NCI-H2107 (cell line): Measurements from ENCODE around the gene COL18A1.
"Not testable (repeated sequence)": the region's sequence is repeated elsewhere in the genome, so short reads cannot be mapped to it uniquely, and the experiment has no call there.

Experiments
- DNase-seq: peaks from one replicate; lab custom pipeline; 2025; lab: John Stamatoyannopoulos, UW

Gene COL18A1

DNA sequence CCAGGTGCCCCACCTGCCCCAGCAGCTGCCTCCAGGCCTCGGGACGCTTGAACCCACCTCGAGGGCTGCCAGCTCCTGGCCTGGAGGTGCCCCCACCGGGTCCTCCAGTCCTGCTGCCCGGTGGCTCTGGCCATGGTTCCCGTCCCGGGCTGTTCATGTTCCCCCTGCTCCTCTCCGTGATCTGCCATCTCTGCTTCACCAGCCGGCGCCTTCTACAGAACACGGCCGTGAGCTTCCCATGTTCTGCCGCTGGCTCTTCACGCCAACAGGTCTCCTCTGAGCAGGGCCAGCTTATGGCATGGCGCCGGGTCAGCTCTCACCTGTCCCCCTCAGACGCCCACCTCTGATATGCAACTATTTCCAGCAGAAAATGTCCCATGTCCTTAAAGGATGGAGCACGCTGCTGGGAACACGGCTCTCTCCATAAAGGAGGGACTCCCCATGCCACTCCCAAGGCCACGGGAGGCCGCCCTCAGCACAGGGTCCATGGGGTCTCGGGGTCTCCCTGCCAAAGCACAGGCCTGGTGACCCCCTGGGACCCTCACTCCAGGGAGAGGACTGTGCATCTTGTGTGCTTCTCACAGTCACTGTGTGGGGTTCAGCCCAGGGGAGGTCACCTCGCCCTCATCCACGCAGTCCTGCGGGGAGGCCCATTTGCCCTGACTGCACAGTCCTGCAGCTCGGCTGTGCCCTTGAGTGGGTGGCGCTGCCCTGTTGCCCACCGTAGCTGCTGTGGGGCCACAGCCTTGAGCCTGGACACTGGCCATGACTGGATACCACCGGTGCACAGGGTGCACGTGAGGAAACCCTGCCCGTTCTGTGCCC, 36.7 kb downstream of the COL18A1 start:
- no peak for DNase-seq

DNA sequence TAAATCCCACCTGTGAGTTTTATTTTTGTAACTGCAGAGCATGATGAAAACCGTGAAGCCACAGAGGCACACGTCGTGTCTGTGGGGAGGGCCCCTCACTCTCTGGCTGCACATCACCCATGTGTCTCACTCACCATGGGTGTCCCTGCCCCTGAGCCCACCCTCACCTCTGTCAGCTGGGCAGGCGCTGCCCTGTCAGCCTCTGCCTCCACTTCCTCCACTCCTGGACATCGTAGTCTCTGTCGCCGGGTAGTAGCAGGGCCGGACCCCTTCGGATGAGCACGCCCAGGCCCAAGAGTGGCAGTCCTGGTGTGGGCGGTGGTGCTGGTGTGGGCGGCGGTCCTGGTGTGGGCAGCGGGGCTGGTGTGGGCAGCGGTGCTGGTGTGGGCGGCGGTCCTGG, 37.3 kb downstream of the COL18A1 start:
- DNase-seq, result no peak

DNA sequence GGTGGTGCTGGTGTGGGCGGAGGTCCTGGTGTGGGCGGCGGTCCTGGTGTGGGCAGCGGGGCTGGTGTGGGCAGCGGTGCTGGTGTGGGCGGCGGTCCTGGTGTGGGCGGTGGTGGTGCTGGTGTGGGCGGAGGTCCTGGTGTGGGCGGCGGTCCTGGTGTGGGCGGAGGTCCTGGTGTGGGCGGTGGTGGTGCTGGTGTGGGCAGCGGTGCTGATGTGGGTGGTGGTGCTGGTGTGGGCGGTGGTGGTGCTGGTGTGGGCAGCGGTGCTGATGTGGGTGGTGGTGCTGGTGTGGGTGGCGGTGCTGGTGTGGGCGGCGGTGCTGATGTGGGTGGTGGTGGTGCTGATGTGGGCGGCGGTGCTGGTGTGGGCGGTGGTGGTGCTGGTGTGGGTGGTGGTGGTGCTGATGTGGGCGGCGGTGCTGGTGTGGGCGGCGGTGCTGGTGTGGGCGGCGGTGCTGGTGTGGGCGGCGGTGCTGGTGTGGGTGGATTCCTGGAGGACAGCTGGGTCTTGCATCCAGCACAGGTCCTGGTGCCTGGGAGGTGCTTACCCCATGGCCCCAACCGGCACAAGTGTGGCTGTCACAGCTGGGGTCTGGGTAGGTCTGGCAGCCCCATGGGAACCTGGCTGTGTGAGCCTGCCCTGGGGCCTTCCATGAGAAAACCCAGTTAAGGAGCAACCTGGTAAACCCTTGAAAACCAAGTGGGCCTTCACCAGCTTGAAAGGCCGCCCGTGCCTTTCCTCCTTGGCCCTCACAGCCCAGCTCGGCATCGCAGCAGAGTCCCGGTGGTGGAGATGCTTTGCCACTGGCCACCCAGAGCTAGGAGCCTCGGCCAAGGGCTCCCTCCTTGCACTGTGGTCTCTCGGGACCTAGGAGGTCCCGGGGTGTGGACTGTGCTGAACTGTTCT, 38.0 kb downstream of the COL18A1 start:
- DNase-seq, result not testable (repeated sequence)

DNA sequence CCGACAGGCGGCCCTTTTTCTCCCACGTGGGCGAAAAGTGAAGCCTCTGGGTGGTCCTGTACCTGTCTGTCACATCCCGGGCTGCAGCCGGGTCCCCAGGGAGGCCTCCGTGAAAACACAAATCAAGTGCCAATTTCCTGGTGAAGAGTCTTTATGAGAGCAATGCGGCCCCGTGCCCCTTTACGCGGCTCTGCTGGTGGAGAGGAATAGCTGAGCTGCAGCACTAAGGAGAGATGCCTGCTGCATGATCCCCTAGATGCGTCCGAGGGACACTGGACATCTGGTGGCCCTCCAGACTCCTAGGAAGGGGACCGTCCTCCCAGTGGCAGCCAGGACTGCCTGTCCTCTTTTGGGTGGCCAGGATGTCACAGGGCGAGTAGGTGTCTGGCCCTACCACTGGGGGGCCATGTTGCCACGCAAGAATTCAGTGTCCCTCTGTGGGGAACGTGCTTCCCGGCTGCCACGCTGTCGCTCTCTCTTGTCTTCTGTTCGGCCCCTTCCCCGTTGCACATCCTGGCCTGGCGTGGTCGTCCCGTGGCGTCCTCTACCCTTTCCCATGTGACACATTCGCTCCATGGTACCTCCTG, 38.7 kb downstream of the COL18A1 start:
- no peak for DNase-seq

DNA sequence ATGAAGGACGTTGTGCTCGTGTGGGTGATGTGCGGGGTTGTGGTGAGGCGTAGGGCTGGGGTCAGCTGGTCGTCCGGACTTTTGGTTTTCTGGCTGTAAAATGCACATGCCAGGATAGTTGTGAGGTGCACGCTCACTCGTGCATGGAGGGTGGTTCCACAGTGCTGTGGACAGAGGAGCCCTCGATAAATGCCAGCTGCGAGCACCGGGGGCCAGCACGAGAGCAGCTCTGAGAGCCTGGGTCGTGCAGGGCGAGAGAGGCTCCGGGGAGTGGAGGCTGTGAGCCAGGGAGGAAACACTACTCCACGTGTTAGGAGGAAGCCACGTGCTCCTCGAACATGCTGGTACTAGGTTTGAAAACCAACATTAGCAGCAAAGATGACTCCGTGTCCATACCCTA, 39.4 kb downstream of the COL18A1 start:
- DNase-seq, result no peak

DNA sequence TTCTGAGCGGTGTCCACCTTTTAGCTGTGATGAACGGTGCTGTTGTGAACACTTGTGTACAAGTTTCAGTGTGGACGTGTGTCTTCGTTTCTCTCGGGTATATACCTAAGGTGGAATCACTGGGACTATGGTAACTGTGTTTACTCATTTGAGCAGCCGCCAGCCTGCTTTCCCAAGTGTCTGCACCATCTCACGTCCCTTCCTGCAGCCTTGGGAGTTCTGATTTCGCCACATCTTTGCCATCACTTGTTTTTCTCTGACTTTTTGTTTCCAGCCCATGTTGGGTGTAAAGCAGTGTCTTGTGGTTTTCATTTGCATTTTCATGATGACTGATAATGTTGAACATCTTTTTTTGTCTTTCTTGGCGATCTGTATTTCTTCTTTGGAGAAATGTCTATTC, 40.4 kb downstream of the COL18A1 start:
- DNase-seq, result no peak

DNA sequence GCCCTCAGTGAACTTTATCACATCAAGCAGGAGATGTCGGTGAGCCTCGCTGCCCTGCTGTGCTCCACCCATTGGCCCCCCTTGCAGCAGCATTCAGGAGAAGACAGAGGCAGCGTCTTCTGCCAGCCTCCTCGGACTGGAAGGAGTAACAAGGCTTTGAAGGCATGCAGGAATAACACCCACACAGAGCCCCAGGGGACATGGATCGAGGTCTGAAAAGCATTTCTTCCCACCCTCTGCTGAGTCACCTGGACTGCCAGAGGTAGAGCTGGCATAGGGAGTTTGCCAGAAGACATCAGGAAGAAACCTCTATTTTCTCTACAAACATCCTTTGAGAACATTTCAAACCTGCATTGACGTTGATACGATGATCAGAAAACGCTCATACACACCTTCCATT, 42.9 kb downstream of the COL18A1 start:
- DNase-seq, result no peak

DNA sequence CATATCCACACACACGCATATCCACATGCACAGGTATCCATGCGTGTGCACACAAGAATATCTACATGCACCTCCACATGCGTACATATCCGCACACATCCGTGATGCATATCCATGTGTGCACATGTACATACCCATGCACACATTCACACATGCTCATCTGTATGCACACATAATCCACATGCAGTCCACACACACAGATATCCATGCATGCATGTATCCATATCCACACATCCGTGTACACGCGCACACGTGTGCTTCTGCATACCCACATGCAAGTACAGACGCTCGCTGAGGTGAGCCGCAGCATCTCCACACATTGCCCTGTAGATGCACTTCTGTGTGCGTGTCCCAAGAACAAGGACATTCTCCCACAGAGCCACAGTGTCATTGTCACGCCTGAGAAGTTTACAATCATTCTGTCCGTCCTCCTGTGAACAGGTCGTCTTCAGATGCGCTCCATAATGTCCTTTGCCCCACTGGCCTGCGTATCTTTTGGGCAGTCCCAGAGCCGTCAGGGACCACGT, 43.4 kb downstream of the COL18A1 start:
- DNase-seq, result no peak

DNA sequence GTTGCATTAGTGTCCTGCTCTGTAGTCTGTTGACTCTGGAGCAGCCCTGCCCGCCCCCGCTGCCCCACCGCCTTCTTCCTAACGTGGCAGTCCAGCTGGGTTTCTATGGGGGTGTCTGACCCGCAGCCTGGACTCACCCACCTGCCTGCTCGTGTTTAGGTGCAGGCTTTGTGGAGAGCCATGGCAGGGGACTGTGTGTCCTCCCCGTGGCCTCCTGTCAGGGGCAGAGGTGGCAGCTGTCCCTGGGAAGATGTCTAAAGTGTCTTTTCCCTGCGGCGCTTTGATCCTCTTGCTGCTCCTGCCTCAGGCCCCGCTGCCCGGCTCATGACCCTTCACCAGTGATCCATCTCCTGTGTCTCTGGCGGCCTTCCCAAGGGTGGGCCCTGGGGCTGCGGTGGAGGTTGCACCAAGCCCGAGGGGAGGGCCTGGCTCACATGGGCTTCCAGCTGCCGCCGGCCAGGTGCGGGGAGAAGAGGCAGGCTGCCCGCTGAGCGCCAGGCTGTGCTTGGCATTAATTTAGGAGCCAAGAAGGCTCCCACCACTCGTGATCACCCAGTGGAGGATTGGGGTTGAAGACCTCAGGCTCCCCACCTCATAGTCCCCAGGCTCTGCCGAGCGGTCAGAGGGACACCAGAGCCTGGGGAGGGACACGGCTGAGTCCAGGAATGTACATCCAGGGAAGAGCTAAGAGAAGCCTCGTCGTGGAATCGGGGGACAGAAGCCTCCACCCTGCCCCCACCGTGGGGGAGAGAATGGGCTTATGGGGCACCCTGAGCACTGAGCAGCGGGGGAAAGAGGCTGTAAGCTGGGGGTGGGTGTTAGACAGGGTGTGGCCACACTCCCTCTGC, 44.1 kb downstream of the COL18A1 start:
- no peak for DNase-seq

DNA sequence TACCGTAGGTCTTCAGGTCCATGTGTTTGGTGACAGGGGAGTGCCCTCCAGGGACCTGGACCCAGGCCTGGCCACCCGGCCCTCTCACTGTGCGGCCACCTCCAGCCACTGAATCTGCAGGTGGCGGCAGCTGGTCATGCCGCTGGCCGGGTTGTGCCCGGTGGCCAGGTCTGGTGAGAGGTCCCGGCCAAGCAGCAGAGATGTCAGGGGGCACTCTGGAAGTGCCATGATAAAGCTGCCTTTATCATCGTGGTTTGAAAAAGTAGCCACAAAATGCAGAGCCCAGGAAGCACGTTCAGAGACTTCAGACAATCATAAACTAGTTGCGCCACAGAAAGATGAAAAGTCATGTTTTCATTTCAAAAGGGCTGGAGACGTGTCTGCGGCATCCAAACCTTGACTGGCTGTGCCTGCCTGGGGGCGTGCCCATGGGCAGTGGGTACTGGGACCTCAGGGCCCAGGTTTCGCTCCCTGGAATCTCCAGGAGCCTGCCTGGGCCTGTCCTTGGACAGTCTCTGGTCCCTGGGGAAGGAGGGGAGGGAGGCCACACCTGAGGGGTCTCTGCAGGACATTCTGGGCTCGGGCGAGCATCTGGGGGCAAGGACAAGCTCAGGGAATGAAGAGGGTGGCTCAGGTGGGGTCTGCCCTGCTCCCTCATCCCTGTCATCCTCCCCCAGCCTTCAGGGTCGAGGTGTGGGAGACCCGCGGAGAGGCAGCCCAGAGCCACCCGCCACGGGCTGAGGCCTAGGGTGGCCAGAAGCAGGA, 44.9 kb downstream of the COL18A1 start:
- DNase-seq, result no peak

DNA sequence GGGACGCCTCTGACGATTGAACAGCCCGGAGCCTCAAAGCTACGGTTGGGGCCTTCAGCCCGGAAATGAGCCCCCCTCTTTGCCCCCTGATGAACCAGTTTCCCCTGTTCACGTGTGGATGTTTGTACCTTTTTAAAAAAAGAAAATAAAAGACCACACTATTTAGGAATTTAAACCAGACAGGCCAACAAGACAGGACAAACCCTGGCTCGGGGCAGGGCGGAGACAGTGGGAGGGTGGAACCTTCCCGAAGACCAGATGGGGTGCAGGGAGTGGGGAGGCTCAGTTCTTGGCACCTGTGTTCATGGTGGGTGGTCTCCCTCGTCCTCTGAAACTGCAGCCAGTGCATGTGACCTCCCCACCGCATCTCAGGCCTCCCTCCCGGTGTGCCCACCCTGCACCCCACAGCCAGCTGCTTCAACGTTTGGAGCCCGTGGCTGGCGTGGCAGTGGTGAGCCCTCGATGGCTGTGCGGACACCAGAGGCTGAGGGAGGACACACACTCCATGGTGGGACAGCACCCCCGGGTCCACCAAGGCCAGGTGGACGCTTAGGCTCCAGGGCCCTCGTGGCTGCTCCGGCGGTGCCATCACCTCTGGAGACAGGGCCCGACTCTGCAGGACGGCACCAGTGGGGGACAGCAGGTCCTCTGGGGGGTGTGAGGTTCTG, 45.6 kb downstream of the COL18A1 start:
- no peak for DNase-seq

DNA sequence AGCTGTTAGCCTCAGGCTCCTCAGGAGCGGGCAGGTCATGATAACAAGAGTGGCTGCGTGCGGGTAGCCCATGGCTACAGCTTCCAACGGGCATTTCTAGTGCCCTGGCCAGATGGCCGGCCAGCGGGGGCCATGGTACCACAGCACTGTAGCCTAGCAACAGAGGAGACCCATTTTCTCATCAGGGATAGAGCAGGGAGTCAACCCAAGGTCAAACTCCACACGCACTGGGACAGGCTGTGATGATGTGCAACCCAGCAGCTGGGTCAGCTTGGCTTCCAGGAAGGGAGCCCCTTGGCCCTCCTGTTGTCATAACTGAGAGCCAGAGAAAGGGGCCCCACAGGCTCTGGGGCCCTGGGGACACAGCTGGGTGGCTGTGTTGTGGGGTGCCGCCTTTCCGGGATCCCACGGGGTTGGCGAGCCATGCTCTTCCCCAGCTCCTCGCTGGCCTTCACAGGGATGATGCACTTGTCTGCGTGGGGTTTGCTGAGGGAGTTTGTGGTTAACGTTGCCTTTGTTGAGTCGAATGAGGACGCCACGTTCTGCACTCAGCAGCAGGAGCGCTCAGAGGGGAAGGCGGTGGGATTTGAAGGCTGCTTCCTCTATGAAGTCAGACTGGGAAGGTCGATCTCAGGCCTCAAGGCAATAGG, 46.3 kb downstream of the COL18A1 start:
- DNase-seq, result no peak

DNA sequence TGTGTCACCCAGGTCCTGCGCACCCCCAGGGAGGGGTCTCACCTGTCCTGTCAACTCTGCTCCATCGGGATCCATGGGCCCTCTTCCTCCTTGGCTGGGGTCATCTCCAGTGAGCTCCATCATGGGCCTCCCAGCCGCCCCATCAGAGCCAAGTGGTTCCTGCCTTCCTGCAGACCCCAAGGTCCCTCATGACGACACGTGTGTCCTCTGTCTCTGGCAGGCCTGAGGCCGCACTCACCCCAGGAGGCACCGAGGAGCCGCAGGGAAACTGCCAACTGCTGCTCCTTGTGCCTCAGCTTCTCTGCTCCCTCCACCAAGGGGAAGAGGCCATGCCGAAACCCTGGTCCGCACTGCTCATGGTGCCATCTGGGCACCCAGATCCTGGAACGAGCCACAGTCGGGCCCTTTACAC, 46.8 kb downstream of the COL18A1 start:
- no peak for DNase-seq

DNA sequence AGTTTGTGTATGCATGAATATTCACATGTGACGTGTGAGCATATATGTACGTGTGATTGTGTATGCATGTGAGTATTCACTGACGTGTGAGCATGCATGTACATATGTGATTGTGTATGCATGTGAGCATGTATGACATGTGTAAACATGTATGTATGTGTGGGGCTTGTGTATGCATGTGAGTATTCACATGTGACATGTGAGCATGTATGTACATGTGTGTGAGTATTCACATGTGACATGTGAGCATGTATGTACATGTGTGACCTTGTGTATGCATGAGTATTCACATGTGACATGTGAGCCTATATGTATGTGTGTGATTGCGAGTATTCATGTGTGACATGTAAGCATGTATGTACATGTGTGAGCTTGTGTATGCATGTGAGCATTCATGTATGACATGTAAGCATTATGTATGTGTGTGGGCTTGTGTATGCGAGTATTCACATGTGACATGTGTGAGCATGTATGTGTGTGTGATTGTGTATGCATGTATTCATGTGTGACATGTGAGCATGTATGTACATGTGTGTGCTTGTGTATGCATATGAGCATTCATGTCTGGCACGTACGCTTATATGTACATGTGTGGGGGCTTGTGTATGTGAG, 47.8 kb downstream of the COL18A1 start:
- DNase-seq, result no peak

DNA sequence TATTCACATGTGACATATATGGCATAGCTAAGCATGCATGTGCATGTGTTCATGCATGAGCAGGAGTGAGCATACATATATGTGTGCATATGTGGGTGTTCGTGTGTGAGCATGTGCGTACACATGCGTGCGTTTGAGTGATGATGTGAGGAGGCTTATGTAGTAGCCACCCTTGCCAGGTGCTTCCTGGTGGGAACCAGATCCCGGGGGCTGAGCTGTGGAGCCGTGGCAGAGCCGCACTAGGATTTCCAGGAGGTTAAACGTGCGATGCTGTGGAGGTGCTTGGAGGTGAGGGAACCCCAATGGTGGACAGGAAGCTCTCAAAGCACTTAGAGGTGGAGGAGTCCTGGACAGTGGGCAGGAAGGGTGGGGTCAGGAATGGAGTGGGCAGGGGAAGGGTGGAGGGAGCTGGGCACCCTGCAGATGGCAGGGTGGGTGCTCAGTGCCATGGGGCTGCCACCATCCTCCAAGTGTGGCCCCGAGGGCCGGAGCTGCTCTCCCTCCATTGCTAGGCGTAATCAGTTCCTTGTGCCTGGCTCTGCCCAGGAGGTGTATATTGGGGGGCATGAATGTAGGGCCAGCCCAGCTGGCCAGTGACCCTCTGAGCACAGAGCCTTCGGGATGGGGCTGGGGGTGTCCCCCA, 48.5 kb downstream of the COL18A1 start:
- no peak for DNase-seq

DNA sequence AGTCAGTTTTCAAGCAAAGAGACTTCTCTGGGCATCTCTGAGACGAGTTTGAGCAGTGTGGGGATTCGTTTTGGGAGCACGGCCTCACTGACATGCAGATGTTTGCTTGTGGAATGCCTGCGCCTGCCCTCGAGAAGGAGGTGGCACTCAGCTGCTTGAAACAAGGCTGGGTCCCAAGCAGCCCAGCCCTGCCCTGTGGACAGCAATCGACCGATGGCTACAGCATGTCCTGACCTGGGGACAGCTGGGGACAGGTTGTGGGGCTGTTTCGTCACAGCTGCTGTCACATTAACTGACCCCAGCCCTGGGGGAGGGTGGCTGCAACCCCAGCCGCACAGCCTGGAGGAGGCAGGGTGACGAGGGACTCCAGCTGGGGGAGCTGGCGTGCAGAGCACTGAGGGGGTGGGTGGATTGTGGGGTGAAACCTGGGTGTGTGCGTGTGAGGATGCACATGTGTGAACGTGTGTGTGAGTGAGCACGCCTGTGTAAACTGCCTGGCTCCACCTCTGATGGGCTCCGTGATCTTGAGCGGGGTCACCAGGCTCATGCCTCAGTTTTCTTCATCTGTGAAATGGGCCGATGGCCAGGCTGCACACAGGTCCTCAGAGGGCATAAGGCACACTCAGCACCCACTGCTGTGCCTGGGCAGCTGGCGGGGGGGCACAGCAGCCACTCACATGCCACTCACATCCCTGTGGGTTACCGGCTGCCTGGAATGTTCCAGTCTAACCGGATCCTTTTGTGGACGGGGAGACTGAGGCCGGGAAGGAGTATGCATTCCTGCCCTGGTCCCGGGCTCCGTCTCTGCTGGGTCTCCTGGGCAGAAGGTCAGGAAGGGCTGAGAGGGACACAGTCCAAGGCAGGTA, 49.3 kb downstream of the COL18A1 start:
- DNase-seq, result no peak

DNA sequence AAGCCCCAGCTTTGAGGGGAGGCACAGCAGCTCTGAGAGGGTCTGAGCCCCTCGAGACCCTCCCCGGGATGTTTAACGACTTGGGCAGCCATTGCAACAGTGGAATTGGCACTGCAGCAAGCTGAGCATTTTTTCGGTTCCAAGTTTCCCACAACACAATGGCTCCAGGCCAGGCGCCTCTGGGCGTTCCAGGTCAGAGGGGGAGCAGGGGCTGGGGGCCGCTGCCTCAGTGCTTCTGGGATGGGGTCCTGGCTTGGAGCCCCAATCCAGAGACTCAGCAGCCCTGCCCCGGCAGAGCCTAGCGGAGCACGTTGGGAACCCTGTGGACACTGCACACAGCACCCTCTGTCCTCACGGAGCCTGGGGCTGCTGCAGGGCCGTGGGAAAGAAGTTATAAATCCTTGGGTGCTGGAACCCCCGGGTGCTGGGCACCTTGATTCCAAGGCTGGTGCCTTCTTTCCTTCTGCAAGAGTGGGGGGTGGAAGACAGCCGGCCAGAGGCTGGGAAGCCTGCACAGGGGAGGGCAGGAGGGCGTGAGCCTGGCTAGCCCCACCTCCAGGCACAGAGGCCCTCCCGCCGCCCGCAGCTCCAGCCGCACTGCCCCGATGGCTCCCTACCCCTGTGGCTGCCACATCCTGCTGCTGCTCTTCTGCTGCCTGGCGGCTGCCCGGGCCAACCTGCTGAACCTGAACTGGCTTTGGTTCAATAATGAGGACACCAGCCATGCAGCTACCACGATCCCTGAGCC, 50.1 kb downstream of the COL18A1 start:
- DNase-seq, result no peak
